K562 (cell line): ENCODE results near the gene CASKIN1.

Experiments
- CEBPG ChIP-seq, 3 experiments: fragments of 200-800 bp in 1 of 3; sonication (Bioruptor generic) in 1 of 3; sonication (generic) in 1 of 3; formaldehyde crosslinking in 1 of 3; IDR thresholded peaks in 2 of 3; conservative IDR thresholded peaks in 1 of 3; 2 replicates each; pipeline versions ENCODE4 v1.6.1 to v1.8.0; 2016 to 2022; ENCODE audit warnings: missing compliant biosample characterization in 2 of 3, missing genetic modification characterization in 2 of 3, mild to moderate bottlenecking in 1 of 3, missing genetic modification reagents in 1 of 3
- EP300 ChIP-seq: IDR thresholded peaks from 2 replicates; pipeline ENCODE4 v1.6.1; 2012; ENCODE audit warnings: low read length, improper control_type of control experiment
- FUS ChIP-seq: fragments of 200-400 bp; formaldehyde crosslinking; optimal IDR thresholded peaks from 2 replicates; pipeline ENCODE3; 2017; ENCODE audit warnings: low read depth, low read length
- GMEB1 ChIP-seq: fragments of 250-450 bp; sonication (Bioruptor Pico); IDR thresholded peaks from 2 replicates; pipeline ENCODE4 v1.4.0; 2020; ENCODE audit warnings: mild to moderate bottlenecking
- HNRNPUL1 ChIP-seq: fragments of 200-400 bp; formaldehyde crosslinking; IDR thresholded peaks from 2 replicates; pipeline ENCODE4 v1.6.1; 2017; ENCODE audit warnings: low read length
- PATZ1 ChIP-seq: fragments of 250-450 bp; sonication (Bioruptor Pico); IDR thresholded peaks from 2 replicates; pipeline ENCODE4 v1.5.0; 2020; ENCODE audit warnings: mild to moderate bottlenecking, borderline replicate concordance
- RNF2 ChIP-seq: sonication (generic); IDR thresholded peaks from 2 replicates; pipeline ENCODE4 v1.6.1; 2016
- ZFP91 ChIP-seq: sonication (generic); formaldehyde crosslinking; IDR thresholded peaks from 2 replicates; pipeline ENCODE4 v1.8.0; 2022; ENCODE audit warnings: mild to moderate bottlenecking, missing genetic modification reagents

GRCh38 chr16:2175454-2175853 lies 21.0 kb downstream of the CASKIN1 start:
- TF ChIP-seq FUS (no peak), PATZ1 (no peak), CEBPG (CRISPR knock-in tag; IDR thresholded peaks at IDR 0.05) (no peak), CEBPG (tag; conservative IDR thresholded peaks at IDR 0.05 in 1 of 2, IDR thresholded peaks at IDR 0.05 in 1 of 2) (no peak), HNRNPUL1 (no peak), RNF2 (no peak), ZFP91 (CRISPR knock-in tag) (no peak), EP300 (no peak), GMEB1 (CRISPR knock-in tag) (no peak)
